Lower leg skin (tissue), 3 donors: ENCODE measurements around the gene MEOX1.

Experiments used
- CTCF ChIP-seq, 3 donors: fragments of 450-650 bp; IDR thresholded peaks; one replicate each; pipeline ENCODE4 v1.5.1; 2016; ENCODE audit warnings: antibody characterized with exemption in 3 of 3, mild to moderate bottlenecking in 3 of 3, moderate library complexity in 2 of 3
- POLR2A ChIP-seq, 2 donors: fragments of 450-650 bp; IDR thresholded peaks; one replicate each; pipeline ENCODE4 v1.6.1; 2016 to 2017; ENCODE audit warnings: antibody characterized with exemption in 2 of 2, mild to moderate bottlenecking in 1 of 2, moderate library complexity in 1 of 2

- no peak for TF ChIP-seq CTCF (IDR thresholded peaks at IDR 0.05)
- no peak for TF ChIP-seq POLR2A (IDR thresholded peaks at IDR 0.05)
Measured at GRCh38 chr17:43701318-43701743, 39.6 kb upstream of the MEOX1 start.
